ENCODE results near the gene HS3ST5. TPM values are rescaled to one million over a fixed set of nuclear protein-coding genes. Genes with fewer than 3 reads are reported as not detected.

The HS3ST5 gene
- total and polyA plus RNA-seq, 2 donors (not counting 3 experiments of a cell fraction or from before 2014, with no cell fraction given), result not detected

DNA sequence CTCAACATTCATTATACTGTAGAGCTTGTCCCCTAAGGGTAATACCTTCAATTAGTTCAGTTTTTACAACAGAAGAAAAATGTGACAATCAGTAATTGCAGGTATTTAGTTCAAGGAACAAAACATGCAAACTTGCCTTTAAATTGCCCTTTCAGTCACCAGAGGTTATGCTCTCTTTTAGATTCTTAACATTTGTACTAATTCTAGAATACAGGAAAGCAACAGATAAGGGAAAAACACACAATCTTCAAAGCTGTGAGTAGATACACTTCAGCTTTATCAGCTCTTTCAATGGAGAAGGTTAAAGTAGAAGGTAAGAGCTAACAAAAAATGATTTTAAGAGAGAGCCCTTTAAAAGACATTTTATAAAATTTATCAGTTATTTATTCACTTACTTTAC lies 173.1 kb downstream of the HS3ST5 start:
- no peak for FAIRE-seq
- POLR2A ChIA-PET, result no interaction called here
- intact Hi-C loops (cut with micrococcal nuclease), result no loop called here
- Histone ChIP-seq H3K9me1 (replicated peaks; ENCODE audit: control insufficient read depth, extremely low read depth, insufficient read depth, low read length) (no peaks in the 10 kb centered on the region), H3K4me3 (replicated peaks in 1 of 3; ENCODE audit: insufficient read depth in 1 of 3, low read depth in 1 of 3, low read length in 3 of 3) (no peak overlapping the region), H3K9me3 (replicated peaks; ENCODE audit: control insufficient read depth, insufficient read depth, low read length) (no peaks in the 10 kb centered on the region), H3K27ac (ENCODE audit: insufficient read depth, low read depth, low read length) (no peak overlapping the region), H3K9ac (replicated peaks; ENCODE audit: extremely low read depth, insufficient read depth, low read length) (no peak overlapping the region), H3K36me3 (ENCODE audit: control insufficient read depth in 2 of 2, extremely low read depth in 1 of 2, insufficient read depth in 2 of 2, low read length in 2 of 2) (no peaks in the 10 kb centered on the region), H2AFZ (ENCODE audit: low read depth, low read length) (no peak overlapping the region), H3K79me2 (ENCODE audit: control insufficient read depth, insufficient read depth, low read length) (no peaks in the 10 kb centered on the region), H3K4me1 (ENCODE audit: control insufficient read depth, extremely low read depth, insufficient read depth, low read length) (no peaks in the 10 kb centered on the region), H4K20me1 (replicated peaks; ENCODE audit: control insufficient read depth, extremely low read depth, insufficient read depth, low read length) (no peaks in the 10 kb centered on the region), H3K27me3 (ENCODE audit: control insufficient read depth in 2 of 2, insufficient read depth in 2 of 2, low read length in 2 of 2) (peaks cover 0 to 3% of the 10 kb centered on the region in 2 experiments), H3K4me2 (ENCODE audit: insufficient read depth, low read length) (no peak overlapping the region)
- BruUV-seq (replicated peaks), result no TSS peak
- DNase-seq (ENCODE audit: low read depth, low spot score), result no peak
- dilution Hi-C loops (cut with MboI; ENCODE audit: extremely low pct_ligation_motif_present, low sequenced_read_pairs), result no loop called here
- TF ChIP-seq, protein P1, sequence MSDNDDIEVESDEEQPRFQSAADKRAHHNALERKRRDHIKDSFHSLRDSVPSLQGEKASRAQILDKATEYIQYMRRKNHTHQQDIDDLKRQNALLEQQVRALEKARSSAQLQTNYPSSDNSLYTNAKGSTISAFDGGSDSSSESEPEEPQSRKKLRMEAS (IDR thresholded peaks at IDR 0.05; ENCODE audit: insufficient read depth, insufficient read length), result no peak
- no peak for TF ChIP-seq JUN (IDR thresholded peaks at IDR 0.05; ENCODE audit: borderline replicate concordance, insufficient read depth, insufficient read length, low read depth)
- TF ChIP-seq POLR2A (IDR thresholded peaks at IDR 0.05; ENCODE audit: low read depth, low read length), result no peak
- TF ChIP-seq EZH2 (IDR thresholded peaks at IDR 0.05; ENCODE audit: borderline replicate concordance, low read depth, low read length, severe bottlenecking), result no peak
- no peak for TF ChIP-seq FOS (IDR thresholded peaks at IDR 0.05; ENCODE audit: borderline replicate concordance, insufficient read depth, low read length)
- no peak for TF ChIP-seq MYC (IDR thresholded peaks at IDR 0.05; ENCODE audit: low read depth, low read length)
- TF ChIP-seq, protein P2, sequence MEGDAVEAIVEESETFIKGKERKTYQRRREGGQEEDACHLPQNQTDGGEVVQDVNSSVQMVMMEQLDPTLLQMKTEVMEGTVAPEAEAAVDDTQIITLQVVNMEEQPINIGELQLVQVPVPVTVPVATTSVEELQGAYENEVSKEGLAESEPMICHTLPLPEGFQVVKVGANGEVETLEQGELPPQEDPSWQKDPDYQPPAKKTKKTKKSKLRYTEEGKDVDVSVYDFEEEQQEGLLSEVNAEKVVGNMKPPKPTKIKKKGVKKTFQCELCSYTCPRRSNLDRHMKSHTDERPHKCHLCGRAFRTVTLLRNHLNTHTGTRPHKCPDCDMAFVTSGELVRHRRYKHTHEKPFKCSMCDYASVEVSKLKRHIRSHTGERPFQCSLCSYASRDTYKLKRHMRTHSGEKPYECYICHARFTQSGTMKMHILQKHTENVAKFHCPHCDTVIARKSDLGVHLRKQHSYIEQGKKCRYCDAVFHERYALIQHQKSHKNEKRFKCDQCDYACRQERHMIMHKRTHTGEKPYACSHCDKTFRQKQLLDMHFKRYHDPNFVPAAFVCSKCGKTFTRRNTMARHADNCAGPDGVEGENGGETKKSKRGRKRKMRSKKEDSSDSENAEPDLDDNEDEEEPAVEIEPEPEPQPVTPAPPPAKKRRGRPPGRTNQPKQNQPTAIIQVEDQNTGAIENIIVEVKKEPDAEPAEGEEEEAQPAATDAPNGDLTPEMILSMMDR (IDR thresholded peaks at IDR 0.05; ENCODE audit: extremely low read depth in 1 of 2, insufficient read depth in 1 of 2, low read depth in 1 of 2, low read length in 2 of 2), result no peak
- no peak for TF ChIP-seq POLR2AphosphoS5 (IDR thresholded peaks at IDR 0.05; ENCODE audit: insufficient read depth, low read depth, low read length)
- no peak for TF ChIP-seq GATA2 (IDR thresholded peaks at IDR 0.05; ENCODE audit: insufficient read depth, insufficient read length, low read depth, low read length)
- CTCF ChIA-PET, result interaction anchor here (0.8 to 2.1 kb wide), 4 partner anchors 9 to 189 kb away, joined by 3 to 6 read pairs (median 4); no protein-coding TSS in a partner anchor
